ENCODE data around the gene USP15.

DNA sequence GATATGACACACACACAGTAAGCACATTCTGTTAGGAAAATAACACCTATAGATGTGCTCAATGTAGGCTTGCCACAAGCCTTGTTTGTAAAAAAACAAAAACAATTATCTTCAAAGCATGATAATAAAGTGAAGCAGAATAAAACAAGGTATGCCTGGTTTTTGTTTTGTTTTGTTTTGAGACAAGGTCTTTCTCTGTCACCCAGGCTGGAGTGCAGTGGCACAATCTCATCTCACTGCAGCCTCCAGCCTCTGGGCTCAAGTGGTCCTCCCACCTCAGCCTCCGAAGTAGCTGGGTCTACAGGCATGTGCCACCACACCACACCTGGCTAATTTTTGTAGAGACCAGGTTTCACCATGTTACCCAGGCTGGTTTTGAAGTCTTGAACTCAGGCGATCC, 154.0 kb downstream of the USP15 start:
- no peak for TF ChIP-seq EZH2phosphoT487 (IDR thresholded peaks at IDR 0.05; ENCODE audit: insufficient read depth, low read depth)
- no peak for TF ChIP-seq EZH2 (IDR thresholded peaks at IDR 0.05; ENCODE audit: insufficient read depth, poor library complexity, severe bottlenecking)
